Endothelial cell (in vitro differentiated cells): ENCODE data around the gene UTY. TPM values are rescaled to one million over a fixed set of nuclear protein-coding genes. Genes with fewer than 3 reads are reported as not detected.
A peak's percentile ranks its signal among the peaks of the same experiment; 100 is the strongest.
"Not testable (repeated sequence)": the region's sequence is repeated elsewhere in the genome, so short reads cannot be mapped to it uniquely, and the experiment has no call there.

Experiments used
- DNase-seq: peaks from one replicate; pipeline ENCODE4 v3.0.0; 2021; ENCODE audit warnings: low spot score
- H3K27ac Mint-ChIP-seq: one replicate; pipeline ENCODE4 v1.8.0; 2021; ENCODE audit warnings: mixed read lengths, inconsistent platforms; ENCODE audit not compliant: unreplicated experiment
- H3K27me3 Mint-ChIP-seq: one replicate; pipeline ENCODE4 v1.8.0; 2021; ENCODE audit warnings: mild to moderate bottlenecking, moderate library complexity, mixed read lengths, inconsistent platforms; ENCODE audit not compliant: unreplicated experiment
- H3K36me3 Mint-ChIP-seq: one replicate; pipeline ENCODE4 v1.8.0; 2021; ENCODE audit warnings: mild to moderate bottlenecking, low read depth, mixed read lengths, inconsistent platforms; ENCODE audit not compliant: unreplicated experiment
- H3K4me1 Mint-ChIP-seq: one replicate; pipeline ENCODE4 v1.8.0; 2021; ENCODE audit warnings: mild to moderate bottlenecking, mixed read lengths, inconsistent platforms; ENCODE audit not compliant: unreplicated experiment
- H3K4me3 Mint-ChIP-seq: one replicate; pipeline ENCODE4 v1.8.0; 2021; ENCODE audit warnings: mild to moderate bottlenecking, mixed read lengths, inconsistent platforms; ENCODE audit not compliant: unreplicated experiment
- H3K9me3 Mint-ChIP-seq: one replicate; pipeline ENCODE4 v1.8.0; 2021; ENCODE audit warnings: mixed read lengths, inconsistent platforms; ENCODE audit not compliant: unreplicated experiment
- total RNA-seq: library from RNA; stranded (reverse); fragmentation: NEBNext Ultra II Directional; extraction: Animal tissue kit (Norgen Biotek cat#: 25700); gene quantifications from one replicate; pipeline ENCODE4 v1.2.1, GENCODE V29; 2021; ENCODE audit not compliant: unreplicated experiment
- TF ChIP-seq, protein P1 (sequence below): fragments of 200-600 bp; sonication (generic); IDR thresholded peaks from one replicate; pipeline ENCODE4 v1.5.0; 2021; ENCODE audit warnings: antibody characterized with exemption; ENCODE audit not compliant: unreplicated experiment

Gene UTY
- total RNA-seq, 1 donor from 2014 or later, result 36.0 TPM

DNA sequence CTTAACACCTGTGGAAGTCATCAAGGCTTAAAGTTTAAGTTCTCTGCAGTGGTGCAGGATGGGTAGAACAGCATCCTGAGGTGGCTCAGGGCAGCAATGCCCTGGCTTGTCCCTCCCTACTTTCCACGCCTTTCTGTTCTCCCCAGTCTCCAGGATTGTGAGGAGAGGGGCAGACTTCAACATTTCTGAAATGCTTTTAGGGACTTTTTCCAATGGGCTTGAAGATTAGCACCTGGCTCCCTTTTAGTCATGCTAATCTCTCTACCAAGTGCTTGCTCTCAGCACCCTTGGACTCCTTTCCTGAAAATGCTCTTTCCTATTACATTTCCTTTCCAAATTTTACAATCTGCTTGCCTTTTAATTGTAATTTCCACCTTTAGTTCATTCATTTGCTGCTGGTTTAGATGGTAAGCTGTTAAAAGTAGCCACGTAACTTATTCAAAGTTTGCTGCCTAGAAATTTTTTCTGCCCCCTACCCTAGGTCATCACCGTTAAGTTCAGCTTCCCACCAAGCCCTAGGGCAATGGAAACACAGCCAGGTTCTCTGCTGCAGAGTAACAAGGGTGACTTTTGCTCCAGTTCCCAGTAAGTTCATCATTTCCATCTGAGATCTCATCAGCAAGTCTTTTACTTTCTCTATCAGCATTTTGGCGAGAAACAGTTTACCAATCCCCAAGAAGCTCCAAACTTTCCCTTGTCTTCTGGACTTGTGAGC, 183.5 kb downstream of the UTY start:
- no peak overlapping the region for H3K27ac Mint-ChIP-seq
- DNase-seq, result no peak

DNA sequence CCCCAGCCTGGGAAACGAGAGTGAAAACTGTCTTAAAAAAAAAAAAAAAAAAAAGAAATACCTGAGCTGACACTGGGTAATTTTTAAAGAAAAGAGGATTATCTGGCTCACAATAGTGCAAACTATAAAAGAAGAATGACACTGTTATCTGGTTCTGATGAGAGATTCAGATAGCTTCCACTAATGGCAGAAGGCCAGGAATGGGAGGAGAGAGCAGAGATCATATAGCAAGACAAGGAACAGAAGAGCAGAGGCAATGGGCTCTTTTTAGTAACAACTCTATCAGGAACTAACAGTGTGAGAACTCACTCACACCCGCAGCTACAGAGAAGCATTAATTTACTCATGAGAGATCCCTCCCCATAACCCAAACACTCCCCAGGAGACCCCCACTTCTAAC, 184.8 kb downstream of the UTY start:
- Mint-ChIP-seq H3K4me3 (no peak overlapping the region), H3K27me3 (no peaks in the 10 kb centered on the region), H3K4me1 (peaks cover 7% of the 10 kb centered on the region), H3K9me3 (no peaks in the 10 kb centered on the region), H3K27ac (no peak overlapping the region), H3K36me3 (peaks cover 41% of the 10 kb centered on the region)
- TF ChIP-seq, protein P1, sequence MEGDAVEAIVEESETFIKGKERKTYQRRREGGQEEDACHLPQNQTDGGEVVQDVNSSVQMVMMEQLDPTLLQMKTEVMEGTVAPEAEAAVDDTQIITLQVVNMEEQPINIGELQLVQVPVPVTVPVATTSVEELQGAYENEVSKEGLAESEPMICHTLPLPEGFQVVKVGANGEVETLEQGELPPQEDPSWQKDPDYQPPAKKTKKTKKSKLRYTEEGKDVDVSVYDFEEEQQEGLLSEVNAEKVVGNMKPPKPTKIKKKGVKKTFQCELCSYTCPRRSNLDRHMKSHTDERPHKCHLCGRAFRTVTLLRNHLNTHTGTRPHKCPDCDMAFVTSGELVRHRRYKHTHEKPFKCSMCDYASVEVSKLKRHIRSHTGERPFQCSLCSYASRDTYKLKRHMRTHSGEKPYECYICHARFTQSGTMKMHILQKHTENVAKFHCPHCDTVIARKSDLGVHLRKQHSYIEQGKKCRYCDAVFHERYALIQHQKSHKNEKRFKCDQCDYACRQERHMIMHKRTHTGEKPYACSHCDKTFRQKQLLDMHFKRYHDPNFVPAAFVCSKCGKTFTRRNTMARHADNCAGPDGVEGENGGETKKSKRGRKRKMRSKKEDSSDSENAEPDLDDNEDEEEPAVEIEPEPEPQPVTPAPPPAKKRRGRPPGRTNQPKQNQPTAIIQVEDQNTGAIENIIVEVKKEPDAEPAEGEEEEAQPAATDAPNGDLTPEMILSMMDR, result no peak
- DNase-seq, result no peak

More for the DNA sequence above, 183.5 kb downstream of the UTY start:
- TF ChIP-seq, protein P1, result no peak
- Mint-ChIP-seq H3K27me3 (no peaks in the 10 kb centered on the region), H3K9me3 (no peaks in the 10 kb centered on the region), H3K4me3 (no peak overlapping the region), H3K4me1 (peaks cover 7% of the 10 kb centered on the region), H3K36me3 (peaks cover 31% of the 10 kb centered on the region)

DNA sequence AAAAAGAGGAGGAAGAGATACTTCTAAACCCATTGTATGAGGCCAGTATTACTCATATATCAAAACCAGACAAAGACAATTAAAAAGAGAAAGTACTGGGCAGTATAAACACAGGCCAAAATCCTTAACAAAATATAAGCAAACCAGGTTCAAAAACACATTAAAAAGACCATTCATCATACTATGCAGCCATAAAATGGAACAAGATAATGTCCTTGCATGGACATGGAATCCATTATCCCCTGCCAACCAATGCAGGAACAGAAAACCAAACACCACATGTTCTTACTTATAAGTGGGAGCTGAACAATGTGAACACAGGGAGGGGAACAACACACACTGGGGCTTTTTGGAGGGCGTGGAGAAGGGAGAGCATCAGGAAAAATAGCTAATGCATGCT, 188.6 kb downstream of the UTY start:
- H3K4me1 Mint-ChIP-seq, result no peaks in the 10 kb centered on the region
- DNase-seq, result no peak
- TF ChIP-seq, protein P1, result no peak
- no peak overlapping the region for H3K27ac Mint-ChIP-seq
- peaks cover 49% of the 10 kb centered on the region for H3K36me3 Mint-ChIP-seq
- H3K27me3 Mint-ChIP-seq, result no peaks in the 10 kb centered on the region
- H3K4me3 Mint-ChIP-seq, result peak overlapping the region; percentile 31
- H3K9me3 Mint-ChIP-seq, result no peaks in the 10 kb centered on the region

DNA sequence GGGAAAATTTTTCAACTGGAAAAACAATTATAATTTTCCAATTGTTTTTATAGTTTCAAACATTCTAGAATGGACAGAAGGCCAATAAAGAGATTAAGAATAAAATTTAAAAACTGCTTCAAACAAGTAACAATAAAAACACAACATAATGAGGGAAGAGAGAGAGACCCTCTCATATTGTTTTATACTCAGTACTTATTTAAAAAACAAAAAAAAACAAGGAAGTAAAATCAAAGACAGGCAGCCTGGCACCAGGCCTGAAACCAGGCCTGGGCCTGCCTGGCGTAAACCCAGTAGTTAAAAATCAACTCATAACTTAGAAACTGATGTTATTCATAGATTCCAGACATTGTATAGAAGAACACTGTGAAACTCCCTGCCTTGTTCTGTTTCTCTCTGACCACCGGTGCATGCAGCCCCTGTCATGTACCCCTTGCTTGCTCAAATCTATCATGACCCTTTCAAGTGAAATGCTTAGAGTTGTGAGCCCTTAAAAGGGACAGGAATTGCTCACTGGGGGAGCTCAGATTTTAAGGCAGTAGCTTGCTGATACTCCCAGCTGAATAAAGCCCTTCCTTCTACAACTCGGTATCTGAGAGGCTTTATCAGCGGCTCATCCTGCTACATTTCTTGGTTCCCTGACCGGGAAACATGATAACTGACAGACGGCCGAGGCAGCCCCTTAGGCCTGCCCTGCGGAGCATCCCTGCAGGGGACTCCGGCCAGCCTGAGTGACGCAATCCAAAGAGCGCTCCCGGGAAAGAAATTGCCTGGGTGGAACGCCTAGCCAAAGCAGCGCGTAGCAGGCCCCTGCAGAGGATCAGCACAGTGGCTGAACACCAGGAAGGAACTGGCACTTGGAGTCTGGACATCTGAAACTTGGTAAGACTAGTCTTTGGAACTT, 197.4 kb downstream of the UTY start:
- not testable (repeated sequence) for H3K4me1 Mint-ChIP-seq, H3K4me3 Mint-ChIP-seq, DNase-seq, H3K27me3 Mint-ChIP-seq, H3K9me3 Mint-ChIP-seq, H3K27ac Mint-ChIP-seq
- H3K36me3 Mint-ChIP-seq, result peaks cover 19% of the 10 kb centered on the region

DNA sequence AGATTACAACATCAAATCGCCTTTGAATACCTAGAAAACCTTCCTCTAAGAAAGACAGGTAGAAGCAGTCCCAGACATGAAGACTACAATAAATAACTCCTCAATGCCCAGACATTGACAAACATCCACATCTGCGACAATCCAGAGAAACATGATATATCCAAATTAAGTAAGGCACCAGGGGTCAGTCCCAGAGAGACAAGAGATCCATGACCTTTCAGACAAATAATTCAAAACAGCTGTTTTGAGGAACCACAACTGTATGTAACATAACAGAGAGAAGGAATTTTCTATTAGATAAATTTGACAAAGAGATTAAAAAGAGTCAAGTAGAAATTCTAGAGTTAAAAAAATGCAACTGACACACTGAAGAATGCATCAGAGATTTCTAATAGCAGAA, 200.3 kb downstream of the UTY start:
- Mint-ChIP-seq H3K9me3 (no peaks in the 10 kb centered on the region), H3K4me1 (peaks cover 4% of the 10 kb centered on the region), H3K27me3 (no peaks in the 10 kb centered on the region), H3K36me3 (peaks cover 24% of the 10 kb centered on the region), H3K4me3 (no peak overlapping the region), H3K27ac (no peak overlapping the region)
- TF ChIP-seq, protein P1, result no peak
- no peak for DNase-seq
